Thyroid gland (tissue), 4 donors: Measurements from ENCODE around the gene ZFAND3. TPM values are rescaled to one million over a fixed set of nuclear protein-coding genes. Genes with fewer than 3 reads are reported as not detected.
"Not testable (repeated sequence)": the region's sequence is repeated elsewhere in the genome, so short reads cannot be mapped to it uniquely, and the experiment has no call there.

ENCODE experiments used
- DNase-seq, 2 donors: peaks; one replicate each; pipeline ENCODE4 v3.0.0-alpha.2; 2019
- H3K27ac ChIP-seq, 3 donors: fragments of 200-600 bp; sonication (generic); 1 replicate in 2 of 3; 2 replicates in 1 of 3; pipeline ENCODE4 v1.5.1; 2016 to 2019; ENCODE audit warnings: mild to moderate bottlenecking in 1 of 3, moderate library complexity in 1 of 3
- H3K27me3 ChIP-seq: fragments of 200-600 bp; sonication (generic); one replicate; pipeline ENCODE4 v1.5.1; 2019
- H3K36me3 ChIP-seq, 2 donors: fragments of 200-600 bp; sonication (generic); one replicate each; pipeline ENCODE4 v1.5.1; 2016 to 2019
- H3K4me1 ChIP-seq, 2 donors: fragments of 200-600 bp; sonication (generic); one replicate each; pipeline ENCODE4 v1.5.1; 2017 to 2019
- H3K4me3 ChIP-seq, 3 donors: fragments of 200-600 bp; sonication (generic); replicated peaks in 1 of 3; 1 replicate in 2 of 3; 2 replicates in 1 of 3; pipeline ENCODE4 v1.5.1; 2016; ENCODE audit warnings: mild to moderate bottlenecking in 1 of 3
- H3K9me3 ChIP-seq: fragments of 200-600 bp; sonication (generic); one replicate; pipeline ENCODE4 v1.5.1; 2017
- CTCF ChIP-seq, 6 experiments: fragments of 200-600 bp in 3 of 6; fragments of 450-650 bp in 3 of 6; sonication (generic) in 3 of 6; IDR thresholded peaks; one replicate each; pipeline ENCODE4 v1.5.1; 2016 to 2019; ENCODE audit warnings: antibody characterized with exemption in 6 of 6, mild to moderate bottlenecking in 2 of 6, inconsistent platforms in 1 of 6, moderate library complexity in 1 of 6
- POLR2A ChIP-seq, 2 donors: fragments of 450-650 bp; IDR thresholded peaks; one replicate each; pipeline ENCODE4 v1.6.1; 2017; ENCODE audit warnings: antibody characterized with exemption in 2 of 2, mild to moderate bottlenecking in 2 of 2, moderate library complexity in 1 of 2
- WGBS, 2 donors: methylation state at CpG; one replicate each; pipeline ENCODE4 v1.1.5; 2017; 5-methylcytosine and 5-hydroxymethylcytosine counted together
- intact Hi-C: fragments of 100-400 bp; cut with DNase I; formaldehyde crosslinking; loops from one replicate; pipeline ENCODE4 v1.15.1; 2023
- total RNA-seq, 4 donors: library from RNA; depleted of rRNA; stranded (reverse); fragments of >200 nt; gene quantifications; one replicate each; pipeline ENCODE4 v1.2.3, GENCODE V29; 2016

ZFAND3 gene
- total RNA-seq, 4 donors from 2014 or later = 41.3 to 57.7 (median 55.9) TPM

DNA sequence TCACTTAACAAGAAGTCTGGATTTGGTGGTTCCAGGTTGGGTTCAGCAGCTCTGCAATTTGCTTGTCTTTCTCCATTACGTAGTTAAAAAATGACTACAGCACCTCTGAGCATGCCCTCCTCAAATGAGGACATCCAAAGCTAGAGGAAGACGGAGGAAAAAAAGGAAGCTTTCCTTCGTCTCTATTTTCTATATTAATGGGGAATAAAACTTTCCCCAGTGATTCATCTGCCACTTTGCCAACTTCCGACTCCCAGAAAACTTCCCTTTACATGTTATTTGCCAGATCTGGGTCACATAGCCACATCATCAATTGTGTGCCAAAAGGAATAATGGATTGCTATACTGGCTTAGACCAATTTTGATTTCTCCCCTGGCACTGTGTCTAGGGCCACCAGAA, 69.5 kb downstream of the ZFAND3 start:
- TF ChIP-seq POLR2A (IDR thresholded peaks at IDR 0.05) (no peak), CTCF (IDR thresholded peaks at IDR 0.05) (no peak)
- 67 to 79% methylated on average over 4 of the region's 4 CpGs for WGBS, 2 donors
- no peaks in the 10 kb centered on the region for H3K27me3 ChIP-seq
- DNase-seq = no peak
- no peaks in the 10 kb centered on the region for H3K9me3 ChIP-seq
- H3K4me1 ChIP-seq = peaks cover 4 to 21% of the 10 kb centered on the region in 2 donors
- H3K27ac ChIP-seq = no peak overlapping the region
- intact Hi-C loops = no loop called here
- no peaks in the 10 kb centered on the region for H3K36me3 ChIP-seq
- H3K4me3 ChIP-seq = no peak overlapping the region

GRCh38 chr6:37889486-37889885, 70.0 kb downstream of the ZFAND3 start:
- TF ChIP-seq CTCF (IDR thresholded peaks at IDR 0.05) (no peak), POLR2A (IDR thresholded peaks at IDR 0.05) (no peak)
- intact Hi-C loops = no loop called here
- Histone ChIP-seq H3K27me3 (no peaks in the 10 kb centered on the region), H3K9me3 (no peaks in the 10 kb centered on the region), H3K27ac (no peak overlapping the region), H3K36me3 (no peaks in the 10 kb centered on the region), H3K4me1 (peaks cover 4 to 21% of the 10 kb centered on the region in 2 donors), H3K4me3 (no peak overlapping the region)
- DNase-seq = no peak

- Histone ChIP-seq H3K27ac (no peak overlapping the region), H3K27me3 (no peaks in the 10 kb centered on the region), H3K36me3 (no peaks in the 10 kb centered on the region), H3K4me1 (peaks cover 4 to 21% of the 10 kb centered on the region in 2 donors), H3K4me3 (no peak overlapping the region), H3K9me3 (no peaks in the 10 kb centered on the region)
- intact Hi-C loops = no loop called here
- TF ChIP-seq POLR2A (IDR thresholded peaks at IDR 0.05) (no peak), CTCF (IDR thresholded peaks at IDR 0.05) (no peak)
- 87 to 95% methylated on average over 5 of the region's 5 CpGs for whole genome bisulfite sequencing, 2 donors
- DNase-seq = no peak
These were observed 71.5 kb downstream of the ZFAND3 start for GRCh38 chr6:37891072-37891471.

DNA sequence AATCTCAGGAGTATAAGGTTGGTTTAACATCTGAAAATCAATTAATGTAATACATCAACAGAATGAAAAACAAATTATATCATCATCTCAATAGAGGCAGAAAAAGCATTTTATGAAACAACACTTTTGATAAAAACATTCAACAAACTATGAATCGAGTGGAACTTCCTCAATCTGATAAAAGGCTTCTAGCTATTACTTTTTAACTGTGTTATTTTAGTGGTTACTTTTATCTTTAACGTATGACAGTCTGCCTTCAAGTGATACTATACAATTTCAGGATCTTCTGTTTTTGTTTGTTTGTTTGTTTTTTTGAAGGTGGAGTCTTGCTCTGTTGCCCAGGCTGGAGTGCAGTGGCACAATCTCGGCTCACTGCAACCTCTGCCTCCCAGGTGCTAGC, 73.7 kb downstream of the ZFAND3 start:
- Histone ChIP-seq H3K4me1 (peaks cover 4 to 19% of the 10 kb centered on the region in 2 donors), H3K9me3 (no peaks in the 10 kb centered on the region), H3K4me3 (no peak overlapping the region), H3K27ac (no peak overlapping the region), H3K36me3 (no peaks in the 10 kb centered on the region), H3K27me3 (no peaks in the 10 kb centered on the region)
- no peak for DNase-seq
- intact Hi-C loops = no loop called here
- TF ChIP-seq CTCF (IDR thresholded peaks at IDR 0.05) = no peak
- no peak for TF ChIP-seq POLR2A (IDR thresholded peaks at IDR 0.05)
- 93 to 94% methylated on average over 3 of the region's 3 CpGs for WGBS, 2 donors

DNA sequence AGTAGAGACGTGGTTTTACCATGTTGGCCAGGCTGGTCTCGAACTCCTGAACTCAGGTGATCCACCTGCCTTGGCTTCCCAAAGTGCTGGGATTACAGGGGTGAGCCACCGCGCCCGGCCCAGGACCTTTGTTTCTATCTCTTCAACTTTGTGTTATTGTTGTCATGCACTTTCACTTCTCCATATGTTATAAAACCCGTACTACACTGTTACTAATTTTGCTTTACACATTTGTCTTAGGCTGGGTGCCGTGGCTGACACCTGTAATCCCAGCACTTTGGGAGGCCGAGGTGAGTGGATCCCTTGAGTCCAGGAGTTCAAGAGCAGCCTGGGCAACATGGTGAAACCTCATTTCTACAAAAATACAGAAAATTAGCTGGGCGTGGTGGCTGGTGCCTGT, 74.2 kb downstream of the ZFAND3 start:
- H3K4me1 ChIP-seq = peaks cover 4 to 17% of the 10 kb centered on the region in 2 donors
- H3K27me3 ChIP-seq, H3K36me3 ChIP-seq, H3K4me3 ChIP-seq, H3K9me3 ChIP-seq, DNase-seq, intact Hi-C loops, H3K27ac ChIP-seq: not testable (repeated sequence)
- WGBS, 2 donors = 87 to 98% methylated on average over 9 of the region's 9 CpGs

GRCh38 chr6:37894585-37894984, 75.1 kb downstream of the ZFAND3 start:
- Histone ChIP-seq H3K27me3 (no peaks in the 10 kb centered on the region), H3K36me3 (no peaks in the 10 kb centered on the region), H3K4me3 (no peak overlapping the region), H3K4me1 (peaks cover 0 to 8% of the 10 kb centered on the region in 2 donors), H3K27ac (no peak overlapping the region), H3K9me3 (no peaks in the 10 kb centered on the region)
- no peak for DNase-seq
- no peak for TF ChIP-seq POLR2A (IDR thresholded peaks at IDR 0.05)
- no peak for TF ChIP-seq CTCF (IDR thresholded peaks at IDR 0.05)
- intact Hi-C loops = no loop called here
- WGBS, 2 donors = 96 to 98% methylated on average over 5 of the region's 5 CpGs
